ENCODE results near the gene MAFG.
A peak's percentile ranks its signal among the peaks of the same experiment; 100 is the strongest.
"Not testable (repeated sequence)": the region's sequence is repeated elsewhere in the genome, so short reads cannot be mapped to it uniquely, and the experiment has no call there.

The MAFG gene

DNA sequence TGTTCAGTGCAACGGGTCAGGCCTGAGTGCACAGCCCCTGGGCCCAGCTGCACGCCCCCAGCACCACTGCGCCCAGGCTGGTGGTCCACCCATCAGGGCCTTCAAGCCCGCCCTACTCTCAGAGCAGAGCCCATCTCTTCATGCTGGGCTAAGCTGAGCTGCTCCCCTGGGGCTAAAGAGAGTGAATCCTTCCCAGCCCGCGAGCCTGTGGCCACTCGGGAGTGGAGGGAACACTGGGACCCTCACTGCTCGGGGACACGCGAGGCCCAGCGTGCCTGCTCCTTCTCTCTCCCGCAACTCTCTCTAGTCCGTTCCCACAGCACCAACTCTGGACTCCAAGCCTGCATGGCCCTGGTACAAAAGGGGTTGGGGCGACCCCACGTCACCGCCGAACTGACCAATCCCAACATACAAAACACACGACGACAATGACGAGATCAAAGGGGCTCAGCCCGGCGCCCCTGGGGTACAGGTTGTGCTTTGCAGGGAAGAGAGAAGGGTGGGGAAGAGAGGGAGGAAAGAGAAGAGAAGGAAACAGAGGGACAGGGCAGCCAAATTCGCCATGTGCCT, 5.5 kb downstream of the MAFG start:
- DNase-seq, result no peak

DNA sequence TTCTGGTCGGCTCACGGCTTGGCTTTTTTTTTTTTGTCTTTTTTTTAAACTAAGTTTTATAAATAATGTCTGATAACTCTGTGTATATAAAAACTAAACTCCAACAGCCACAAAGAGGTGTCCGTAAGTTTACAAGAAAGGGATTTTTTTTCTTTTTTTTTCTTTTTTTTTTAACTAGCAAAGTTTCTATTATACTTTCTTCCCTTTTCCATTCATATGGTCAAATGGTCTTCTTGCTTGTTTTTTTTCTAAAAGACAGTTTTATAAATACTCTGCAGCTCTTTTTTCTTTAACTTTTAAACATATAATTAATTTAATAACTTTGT, 6.0 kb downstream of the MAFG start:
- no peak for DNase-seq

DNA sequence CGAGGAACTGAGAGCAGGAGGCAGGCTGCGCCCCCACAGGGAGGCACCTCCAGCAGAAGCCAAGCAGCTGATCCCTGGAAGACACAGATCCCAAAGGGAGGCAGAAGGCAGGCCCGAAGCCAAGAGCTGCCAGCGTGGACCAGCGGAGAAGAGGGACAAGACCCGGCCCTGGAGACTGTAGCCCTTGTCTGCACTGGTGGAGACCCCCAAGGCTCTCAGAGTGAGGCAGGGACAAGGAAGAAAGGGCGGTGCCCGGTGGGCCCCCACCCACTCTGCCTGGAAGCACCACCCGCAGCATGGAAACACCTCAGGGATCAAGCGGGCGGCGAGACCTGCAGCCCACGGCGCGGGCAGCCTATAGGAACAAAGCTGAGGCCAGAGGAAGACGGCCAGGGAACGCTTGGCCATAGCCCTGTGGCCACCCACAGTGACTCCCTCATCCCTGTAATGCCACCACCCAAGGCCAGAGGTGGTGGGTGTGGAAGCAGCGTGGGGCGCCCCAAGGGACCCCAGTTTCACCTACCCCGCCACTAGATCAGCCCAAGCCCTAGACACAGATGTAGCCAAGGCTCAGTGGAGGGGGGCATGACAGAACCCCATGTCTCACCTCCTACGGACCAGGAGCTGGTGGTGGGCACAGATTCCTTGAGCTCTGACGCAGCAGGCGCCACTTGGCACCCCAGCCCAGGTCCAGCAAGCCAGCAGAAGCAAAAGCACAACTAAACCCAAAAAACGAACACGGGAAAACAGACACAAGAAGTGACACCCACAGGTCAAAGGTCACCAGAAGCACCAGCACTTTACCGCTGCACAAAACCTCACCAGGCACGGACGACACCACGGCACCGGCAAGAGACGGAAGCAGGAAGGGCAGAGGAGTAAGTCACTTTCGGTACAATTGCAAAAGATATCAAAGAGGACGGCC, 6.7 kb downstream of the MAFG start:
- no peak for DNase-seq

DNA sequence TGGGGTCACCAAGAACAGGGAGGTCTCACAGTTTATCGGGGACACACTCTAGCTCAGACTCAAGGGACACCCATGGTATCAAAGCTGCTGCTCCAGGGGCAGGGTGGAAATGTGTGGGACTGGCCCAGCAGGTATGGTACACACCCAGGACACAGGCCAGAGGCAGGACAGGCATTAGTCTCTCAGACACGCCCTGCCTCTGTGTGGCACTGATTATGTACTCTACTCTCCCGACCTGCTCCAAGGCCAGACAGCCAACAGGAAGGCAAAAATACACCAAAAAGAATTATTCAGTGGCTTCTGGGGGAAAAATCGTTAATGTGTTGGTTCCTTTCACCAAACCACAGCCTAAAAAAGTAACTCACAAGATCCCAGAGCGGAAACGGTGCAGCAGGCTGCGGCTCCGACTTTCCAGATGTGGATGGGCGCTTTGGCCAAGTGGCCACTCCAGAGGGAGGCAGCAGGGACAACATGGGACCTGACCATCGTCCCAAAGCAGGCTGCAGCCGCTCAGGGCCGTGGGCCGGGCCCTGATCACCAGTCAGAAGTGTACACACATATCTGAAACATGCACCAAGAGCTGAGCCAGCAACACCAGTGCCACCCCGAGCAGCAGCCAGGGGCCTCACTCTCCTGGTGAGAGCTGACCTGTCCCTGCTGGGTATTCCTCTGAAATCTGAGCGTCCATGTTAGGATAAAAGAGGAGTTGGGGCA, 8.5 kb downstream of the MAFG start:
- no peak for DNase-seq

DNA sequence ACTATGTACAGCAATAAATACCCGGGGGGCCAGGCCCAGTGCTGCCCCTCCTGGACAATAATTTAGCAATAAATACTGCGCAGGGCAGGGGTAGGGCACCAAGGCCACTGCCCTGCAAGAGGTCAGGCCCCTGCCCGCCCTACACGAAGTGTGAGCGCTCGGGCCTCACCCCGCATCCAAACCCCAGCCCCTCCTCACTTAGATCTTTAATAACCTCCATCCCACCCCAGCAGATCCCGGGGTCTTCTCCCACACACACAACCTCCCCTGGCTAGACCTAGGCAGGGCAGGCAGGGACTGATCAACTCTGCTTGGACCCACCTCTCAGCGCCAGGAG, 9.2 kb downstream of the MAFG start:
- not testable (repeated sequence) for DNase-seq

DNA sequence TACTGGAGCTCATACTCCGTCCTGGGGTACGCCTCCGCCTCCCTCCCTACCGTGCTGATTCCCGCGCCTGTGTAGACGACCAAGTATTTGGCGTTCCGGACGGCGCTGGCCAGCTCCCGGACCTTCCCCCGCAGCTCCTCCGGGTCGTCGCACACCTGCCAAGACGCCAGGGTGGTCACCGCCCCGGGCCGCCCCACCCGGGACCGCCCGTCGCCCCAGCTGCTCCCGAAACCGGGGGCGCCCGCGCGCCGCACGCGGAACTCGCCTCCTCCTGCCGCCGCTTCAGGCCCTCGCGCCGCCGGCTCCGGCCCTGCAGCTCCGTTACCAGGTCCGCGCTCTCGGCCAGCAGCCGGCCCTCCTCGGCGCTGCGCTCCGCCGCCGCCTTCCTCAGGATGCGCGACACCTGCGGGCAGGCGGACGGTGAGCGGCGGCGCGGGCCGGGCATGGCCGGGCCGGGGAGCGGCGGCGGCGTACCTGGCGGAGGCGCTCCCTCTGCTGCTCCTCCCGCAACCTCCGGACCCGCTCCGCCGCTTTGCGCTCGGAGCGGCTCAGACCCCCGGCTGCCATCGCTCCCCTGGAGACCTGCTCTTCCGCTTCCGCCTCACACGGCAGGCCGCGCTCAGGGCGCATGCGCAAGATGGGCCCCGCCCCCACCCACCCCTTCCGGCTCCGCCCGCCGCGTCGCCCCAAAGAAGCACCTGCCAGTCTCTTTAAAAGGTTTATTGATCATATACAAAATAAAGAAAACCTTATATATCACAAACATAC, 9.8 kb downstream of the MAFG start, which contains the start of gene SIRT7:
TSS of gene SIRT7 (minus strand) at position 612 of the 768 bp plus-strand sequence. CDS start at position 567, 45 bp downstream.
- peak; percentile 46 for DNase-seq

DNA sequence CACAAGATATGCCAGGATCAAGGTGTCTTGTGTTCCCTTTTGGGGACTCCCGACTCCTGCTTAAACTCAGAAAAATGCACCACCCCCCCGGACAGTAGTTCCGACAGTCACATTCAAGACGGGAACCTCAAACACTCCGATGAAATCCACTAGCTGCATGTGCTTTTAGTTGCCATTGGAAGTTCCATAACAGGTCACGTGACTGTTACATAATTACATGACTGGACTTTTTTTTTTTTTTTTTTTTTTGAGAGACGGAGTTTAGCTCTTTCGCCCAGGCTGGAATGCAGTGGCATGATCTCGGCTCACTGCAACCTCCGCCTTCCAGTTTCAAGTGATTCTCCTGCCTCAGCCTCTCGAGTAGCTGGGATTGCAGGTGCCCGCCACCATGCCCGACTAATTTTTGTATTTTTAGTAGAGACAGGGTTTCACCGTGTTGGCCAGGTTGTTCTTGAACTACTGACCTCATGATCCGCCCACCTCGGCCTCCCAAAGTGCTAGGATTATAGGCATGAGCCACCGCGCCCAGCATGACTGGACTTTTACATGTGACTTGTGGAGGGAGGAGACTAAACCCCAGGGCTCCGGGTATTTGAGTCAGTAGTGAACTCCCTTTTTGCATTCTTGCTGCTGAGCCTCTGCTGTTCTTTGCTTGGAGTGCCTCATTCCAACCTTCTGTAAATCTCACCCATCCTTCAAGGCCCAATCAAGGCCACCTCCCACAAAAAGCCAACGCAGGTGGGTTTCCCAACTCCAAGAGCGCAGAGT, 11.1 kb downstream of the MAFG start:
- DNase-seq, result no peak

DNA sequence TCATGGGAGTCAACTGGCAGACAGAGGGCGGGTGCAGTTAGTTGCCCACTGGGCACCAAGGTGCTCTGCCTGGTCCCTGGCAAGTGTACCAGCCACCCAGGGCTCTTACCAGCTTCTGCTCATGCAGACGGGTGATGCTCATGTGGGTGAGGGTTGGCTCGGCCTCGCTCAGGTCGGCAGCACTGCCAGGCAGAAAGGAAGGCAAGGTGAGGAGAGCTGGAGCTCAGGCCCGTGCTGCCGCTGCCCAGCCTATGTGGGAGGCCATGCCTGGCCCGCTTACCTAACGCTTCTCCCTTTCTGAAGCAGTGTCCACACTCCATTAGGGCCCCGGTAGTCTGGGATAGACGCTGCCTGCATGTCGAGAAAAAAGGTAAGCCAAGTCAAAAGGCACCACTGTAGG, 12.2 kb downstream of the MAFG start:
- DNase-seq, result no peak

DNA sequence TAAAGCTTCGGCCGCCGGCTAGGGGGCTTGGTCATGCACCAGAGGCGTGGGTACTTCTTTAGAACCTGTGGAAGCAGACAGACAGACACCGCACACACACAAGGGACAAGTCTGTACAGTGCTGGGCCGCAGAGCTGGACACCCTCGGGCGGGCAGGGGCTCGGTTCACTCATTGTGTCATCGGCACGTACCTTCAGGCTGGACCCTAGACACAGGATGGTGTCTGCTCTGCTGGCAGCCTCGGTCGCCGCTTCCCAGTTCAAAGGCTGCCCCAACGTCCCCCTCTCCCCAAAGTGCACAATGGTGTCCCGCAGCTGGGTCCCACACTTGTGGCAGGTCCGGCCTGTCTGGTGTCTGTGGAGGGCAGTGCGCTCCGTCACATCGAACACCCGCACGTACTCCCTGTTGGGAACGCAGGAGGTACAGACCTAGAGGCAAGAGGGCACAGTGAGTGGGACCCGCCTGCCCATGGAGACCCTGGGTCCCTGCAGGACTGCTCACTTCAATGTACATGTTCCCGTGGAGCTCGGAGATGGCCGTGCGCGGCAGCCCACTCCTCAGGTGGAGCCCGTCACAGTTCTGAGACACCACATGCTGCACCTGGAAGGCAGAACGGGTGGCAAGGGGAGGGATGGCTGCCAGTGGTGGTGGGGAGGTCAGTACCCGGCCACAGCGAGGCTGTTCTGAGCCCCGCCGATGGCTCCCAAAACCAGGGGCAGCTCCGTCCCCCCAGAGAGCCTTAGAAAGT, 13.3 kb downstream of the MAFG start:
- no peak for DNase-seq

DNA sequence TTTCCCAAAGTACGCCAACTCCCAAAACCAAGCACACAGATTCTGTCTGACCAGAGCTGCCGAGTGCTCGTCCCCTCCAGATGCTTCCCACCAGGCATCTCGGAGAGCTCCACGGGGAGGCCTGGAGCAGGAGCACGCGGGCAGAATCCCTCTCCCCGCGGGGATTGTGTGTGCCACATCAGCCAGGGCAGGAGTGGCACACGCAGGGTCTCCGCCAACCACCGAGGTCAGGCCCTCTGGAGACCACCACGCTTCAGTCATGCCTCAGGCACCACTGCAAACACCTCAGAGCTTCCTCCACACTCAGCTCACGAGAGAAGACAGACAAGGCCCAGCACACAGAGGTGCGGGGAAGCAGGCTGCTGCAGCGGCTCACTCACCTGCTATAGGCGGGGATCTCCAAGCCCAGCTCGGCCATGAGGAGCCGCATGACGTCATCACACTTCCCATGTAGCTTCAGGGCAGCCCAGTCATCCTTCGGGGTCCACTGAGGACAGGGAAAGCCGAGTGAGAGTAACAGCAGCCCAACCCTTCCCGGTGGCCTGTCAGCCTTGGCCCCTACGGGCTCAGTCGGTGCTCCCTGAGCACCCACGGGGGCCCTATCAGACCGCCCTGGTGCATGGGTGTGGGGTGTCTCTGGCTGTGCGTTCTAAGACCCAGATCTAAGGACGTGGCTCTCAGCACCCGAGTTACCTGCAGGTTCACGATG, 14.0 kb downstream of the MAFG start:
- DNase-seq, result no peak

DNA sequence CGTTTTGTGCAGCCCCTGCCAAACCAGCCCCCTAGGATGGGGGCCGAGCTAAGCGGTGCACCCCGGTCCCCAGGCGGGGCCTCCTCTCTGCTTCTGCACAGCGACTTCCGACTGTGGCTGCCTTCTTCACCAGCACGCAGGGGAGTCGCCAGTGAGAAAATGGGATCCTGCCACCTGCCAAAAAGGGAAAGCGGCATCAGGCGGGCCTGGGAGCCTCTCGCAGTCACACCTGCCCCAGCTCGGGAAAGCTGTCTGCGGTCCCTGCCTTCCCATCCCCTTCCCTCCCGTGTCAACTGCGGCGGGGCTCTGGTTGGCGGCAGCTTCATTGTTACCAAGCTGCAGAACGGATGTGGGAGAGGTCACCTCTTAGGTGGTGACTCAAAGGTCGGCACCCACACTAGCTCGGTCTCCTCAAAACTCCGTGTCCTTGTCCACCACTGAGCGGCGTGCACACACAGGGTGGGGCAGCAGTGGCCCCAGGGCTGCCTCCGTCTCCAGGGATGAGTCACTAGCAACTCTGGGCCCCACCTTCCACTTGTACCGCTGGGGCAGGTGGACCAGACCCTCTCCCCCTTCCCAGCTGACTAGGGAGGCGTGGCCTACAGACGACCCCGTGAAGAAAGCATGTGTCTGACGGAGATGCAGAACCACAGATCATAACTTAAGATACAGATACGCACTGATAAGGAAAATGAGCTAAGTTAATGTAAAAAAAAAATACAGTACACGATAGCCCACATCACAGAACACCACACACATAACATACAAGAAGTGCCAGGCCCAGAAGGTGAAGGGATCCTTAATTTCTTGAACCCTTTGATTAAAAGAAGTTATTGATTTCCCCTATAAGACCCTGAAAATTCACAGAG, 14.9 kb downstream of the MAFG start:
- DNase-seq, result no peak

DNA sequence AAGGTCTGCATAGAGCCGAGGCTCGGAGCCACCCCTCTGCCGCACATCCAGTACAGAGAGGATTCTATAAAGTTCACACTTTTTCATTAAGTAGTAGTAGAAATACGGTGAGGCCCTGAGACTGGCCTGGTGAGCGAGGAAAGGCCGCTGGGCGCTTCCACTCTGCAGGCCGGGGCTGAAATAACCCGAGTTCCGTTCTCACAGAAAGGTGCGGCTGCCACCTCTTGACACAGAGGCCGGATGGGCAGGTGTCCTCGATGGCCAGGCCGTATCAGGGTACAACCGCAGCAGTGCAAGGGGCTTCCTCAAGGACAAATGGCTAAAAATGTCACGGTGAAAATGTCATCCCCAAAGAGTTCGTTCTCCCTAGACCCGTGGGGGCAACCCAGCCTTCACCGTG, 15.6 kb downstream of the MAFG start:
- DNase-seq, result no peak

DNA sequence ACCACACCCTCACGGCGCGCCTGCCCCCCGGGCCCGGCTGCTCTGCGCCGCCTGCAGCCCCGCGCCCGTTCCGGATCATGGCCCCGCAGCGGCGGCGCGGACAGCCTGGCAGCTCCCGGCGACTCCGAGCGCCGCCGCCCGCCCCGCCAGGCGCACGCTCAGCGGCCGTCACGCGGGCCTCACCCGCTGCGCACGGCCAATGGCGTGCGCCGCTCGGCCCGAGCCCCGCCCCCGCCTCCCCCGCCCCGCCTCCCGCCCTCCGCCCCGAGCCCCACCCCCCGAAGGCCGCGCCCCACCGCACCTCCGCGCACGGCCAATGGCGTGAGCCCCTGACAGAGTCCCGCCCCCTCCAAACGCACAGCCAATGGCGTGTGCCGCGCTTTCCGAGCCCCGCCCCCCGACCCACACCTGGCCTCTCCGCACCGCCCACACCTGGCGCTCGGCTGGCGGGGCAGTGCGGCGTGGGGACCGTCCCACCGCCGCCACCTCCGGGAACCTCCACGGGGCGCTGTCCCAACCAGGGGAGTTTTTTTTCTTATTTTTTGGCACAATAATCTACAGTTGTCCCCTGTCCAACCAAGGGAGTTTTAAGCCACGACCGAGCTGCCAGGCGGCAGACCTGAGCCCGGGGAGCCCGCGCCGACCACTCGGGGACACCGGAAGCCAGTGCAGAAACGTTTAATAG, 16.1 kb downstream of the MAFG start, which contains the start of gene PCYT2:
TSS of gene PCYT2 (minus strand) at position 123 of the 685 bp plus-strand sequence. CDS start at position 79, 44 bp downstream.
- DNase-seq, result peak; percentile 89

DNA sequence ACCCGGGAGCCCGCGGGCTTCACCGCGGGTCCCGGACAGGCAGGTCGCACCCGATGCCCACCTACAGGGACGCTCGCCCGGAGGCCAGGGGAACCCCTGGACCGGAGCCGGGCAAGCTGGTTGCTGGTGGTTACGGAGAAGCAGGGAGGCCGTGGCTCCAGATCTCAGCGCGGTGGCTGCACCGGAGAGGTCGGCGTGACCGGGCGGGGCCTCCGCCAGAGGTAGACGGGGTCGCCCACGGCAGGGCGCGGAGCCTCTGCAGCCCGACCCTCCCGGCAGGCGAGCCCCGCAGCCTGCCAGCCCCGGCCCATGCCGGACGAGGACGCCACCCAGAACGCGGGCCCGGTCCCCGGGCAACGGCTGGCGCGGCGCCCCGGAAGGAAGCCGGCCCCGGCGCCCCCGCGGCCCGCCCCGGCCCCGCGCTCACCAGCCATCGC, 16.7 kb downstream of the MAFG start:
- no peak for DNase-seq

DNA sequence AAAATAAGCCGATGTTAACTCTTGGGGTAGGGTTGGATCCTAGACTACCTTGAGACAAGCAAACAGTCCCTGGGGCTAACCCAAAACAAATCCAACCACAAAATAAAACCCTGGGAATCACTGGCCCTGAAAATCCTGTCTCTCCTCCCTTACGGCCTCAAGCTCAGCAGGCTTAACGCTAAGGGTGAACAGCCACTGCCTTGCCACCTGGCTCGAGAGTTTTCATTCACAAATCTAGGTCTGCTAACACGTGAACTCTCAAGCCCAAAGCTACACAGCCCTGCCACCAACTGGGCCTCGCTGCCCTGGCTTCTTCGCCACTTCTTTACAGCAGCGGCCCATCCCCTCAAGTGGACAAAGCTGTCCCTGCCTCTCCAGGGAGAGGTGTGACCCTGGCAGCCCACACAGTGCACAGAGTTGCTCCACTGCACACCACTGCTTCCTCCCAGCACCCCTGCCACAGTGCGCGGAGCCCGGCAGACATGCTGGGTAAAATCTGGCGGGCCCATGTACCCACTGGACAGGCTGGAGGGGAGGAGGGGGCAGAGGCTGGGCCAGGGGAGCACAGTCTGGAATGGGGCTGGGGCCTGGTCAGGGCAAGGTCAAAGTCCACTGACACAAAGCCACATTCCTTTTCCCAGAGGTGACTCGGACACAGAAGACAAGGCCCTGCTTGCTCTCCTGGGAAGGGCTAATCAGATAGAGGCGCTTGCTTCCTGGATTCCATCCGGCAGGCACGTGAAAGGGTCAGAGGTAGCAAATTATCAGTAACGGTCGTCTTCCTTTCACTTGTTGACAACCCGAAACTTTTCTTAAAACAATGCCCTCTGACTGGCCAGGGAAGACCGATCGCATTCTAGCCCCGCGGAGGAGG, 17.3 kb downstream of the MAFG start:
- DNase-seq, result no peak

DNA sequence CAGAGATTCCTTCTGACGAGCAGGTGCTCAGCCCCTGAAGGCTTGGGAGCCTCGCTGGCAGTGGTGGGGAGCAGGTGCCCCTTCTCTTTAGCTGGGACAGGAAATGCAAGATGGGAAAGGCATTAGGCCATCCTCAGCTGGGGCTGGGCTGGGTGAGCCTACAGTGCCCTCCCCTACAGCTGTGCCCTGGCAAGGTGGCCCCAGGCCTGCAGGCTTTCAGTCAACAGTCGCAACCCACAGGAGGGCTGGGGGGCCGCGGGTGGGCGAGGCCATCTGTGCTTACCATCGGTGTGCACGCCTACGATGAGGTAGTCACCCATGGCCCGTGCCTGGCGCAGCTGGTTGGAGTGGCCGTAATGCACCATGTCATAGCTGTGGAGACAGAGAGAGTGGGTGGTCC, 18.3 kb downstream of the MAFG start:
- no peak for DNase-seq

DNA sequence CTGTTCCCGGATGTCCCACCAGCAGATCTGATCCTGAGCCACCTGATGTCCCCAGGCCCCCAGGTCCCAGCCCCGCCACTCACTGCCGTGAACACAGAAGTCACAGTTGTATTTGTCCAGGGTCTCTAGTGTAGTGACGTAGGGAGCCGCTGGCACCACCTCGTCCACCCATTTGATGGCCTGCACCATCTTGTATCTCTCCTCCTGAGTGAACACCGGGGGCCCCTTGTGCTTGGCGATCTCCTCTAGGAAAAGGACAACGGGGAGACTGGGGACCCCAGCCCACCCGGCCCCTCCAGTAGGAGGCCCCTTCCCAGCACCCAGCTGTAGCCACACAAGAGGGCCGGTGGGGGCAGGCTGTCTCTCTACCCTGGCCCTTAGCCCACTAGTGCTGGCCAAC, 18.7 kb downstream of the MAFG start:
- no peak for DNase-seq
